ENCODE results near the gene LINC00237. TPM values are rescaled to one million over a fixed set of nuclear protein-coding genes. Genes with fewer than 3 reads are reported as not detected.
A peak's percentile ranks its signal among the peaks of the same experiment; 100 is the strongest.

LINC00237 gene
- total RNA-seq, 1 experiment from 2014 or later = not detected

DNA sequence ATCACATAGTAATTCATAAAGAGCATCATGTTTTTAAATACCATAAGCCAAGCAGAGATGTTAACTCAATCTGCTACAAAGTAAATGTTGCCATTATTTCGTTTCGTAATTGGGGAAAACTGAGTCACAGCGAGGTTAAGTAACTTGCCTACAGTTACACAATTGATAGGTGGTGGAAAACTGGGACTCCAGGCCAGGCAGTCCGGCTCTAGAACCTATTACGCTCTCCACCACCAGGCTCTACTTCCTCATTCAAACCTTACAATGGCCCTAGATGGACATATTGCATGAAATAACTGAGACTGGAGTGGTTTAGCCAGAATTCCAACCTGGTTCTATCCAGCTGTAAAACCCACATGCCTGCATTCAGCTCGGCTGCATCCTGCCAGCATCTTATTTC is 58.2 kb downstream of the LINC00237 start:
- BruUV-seq (replicated peaks) = no TSS peak
- Mint-ChIP-seq H3K4me1 (ENCODE audit: insufficient read depth, unreplicated experiment) (peaks cover 8% of the 10 kb centered on the region), H3K36me3 (ENCODE audit: insufficient read depth, unreplicated experiment) (no peaks in the 10 kb centered on the region), H3K4me3 (ENCODE audit: unreplicated experiment) (no peak overlapping the region), H3K27ac (ENCODE audit: low read depth, unreplicated experiment) (no peak overlapping the region), H3K27me3 (ENCODE audit: insufficient read depth, unreplicated experiment) (no peaks in the 10 kb centered on the region), H3K9me3 (ENCODE audit: unreplicated experiment) (no peaks in the 10 kb centered on the region)
- POLR2A ChIA-PET = interaction anchor here (1.2 kb wide), 1 partner anchor 16 kb away, joined by 3 read pairs; no protein-coding TSS in a partner anchor
- DNase-seq (ENCODE audit: unreplicated experiment) = peak; percentile 65
- CTCF ChIA-PET = interaction anchor here (0.6 to 1.3 kb wide), 8 partner anchors 13 to 187 kb away, joined by 3 to 5 read pairs (median 4); no protein-coding TSS in a partner anchor
- intact Hi-C loops (cut with micrococcal nuclease) = no loop called here
- TF ChIP-seq, protein P1, sequence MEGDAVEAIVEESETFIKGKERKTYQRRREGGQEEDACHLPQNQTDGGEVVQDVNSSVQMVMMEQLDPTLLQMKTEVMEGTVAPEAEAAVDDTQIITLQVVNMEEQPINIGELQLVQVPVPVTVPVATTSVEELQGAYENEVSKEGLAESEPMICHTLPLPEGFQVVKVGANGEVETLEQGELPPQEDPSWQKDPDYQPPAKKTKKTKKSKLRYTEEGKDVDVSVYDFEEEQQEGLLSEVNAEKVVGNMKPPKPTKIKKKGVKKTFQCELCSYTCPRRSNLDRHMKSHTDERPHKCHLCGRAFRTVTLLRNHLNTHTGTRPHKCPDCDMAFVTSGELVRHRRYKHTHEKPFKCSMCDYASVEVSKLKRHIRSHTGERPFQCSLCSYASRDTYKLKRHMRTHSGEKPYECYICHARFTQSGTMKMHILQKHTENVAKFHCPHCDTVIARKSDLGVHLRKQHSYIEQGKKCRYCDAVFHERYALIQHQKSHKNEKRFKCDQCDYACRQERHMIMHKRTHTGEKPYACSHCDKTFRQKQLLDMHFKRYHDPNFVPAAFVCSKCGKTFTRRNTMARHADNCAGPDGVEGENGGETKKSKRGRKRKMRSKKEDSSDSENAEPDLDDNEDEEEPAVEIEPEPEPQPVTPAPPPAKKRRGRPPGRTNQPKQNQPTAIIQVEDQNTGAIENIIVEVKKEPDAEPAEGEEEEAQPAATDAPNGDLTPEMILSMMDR (IDR thresholded peaks at IDR 0.05; ENCODE audit: unreplicated experiment) = no peak

DNA sequence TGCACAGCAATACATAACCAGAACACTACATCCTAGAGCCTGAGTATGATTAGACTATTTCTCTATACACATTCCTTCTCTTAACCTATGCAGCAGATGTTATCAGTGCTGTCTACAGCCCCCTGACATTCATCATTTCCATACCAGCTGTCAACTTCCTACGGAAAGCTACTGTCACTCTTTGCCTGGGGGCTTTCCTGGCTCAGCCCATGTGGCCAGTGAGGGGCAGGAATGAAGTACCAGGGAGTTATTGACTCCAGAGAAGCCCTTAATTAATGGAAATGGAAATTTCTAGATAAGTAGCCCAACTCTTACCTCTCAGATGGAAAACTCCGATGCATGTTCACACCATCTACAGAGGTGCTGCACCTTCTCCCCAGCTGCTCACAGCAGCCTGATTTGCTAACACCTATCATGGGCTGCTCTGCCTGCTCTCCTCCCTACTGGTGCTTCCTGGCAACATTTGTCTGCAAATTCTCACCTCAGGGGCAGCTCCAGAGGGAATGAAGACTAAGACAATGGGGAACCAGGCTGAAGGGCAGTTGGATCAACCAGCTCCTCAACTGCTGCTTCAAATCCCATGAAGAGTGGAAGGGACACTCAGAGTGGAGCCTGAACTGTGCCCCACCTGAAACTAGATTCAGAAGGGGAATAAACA is 59.6 kb downstream of the LINC00237 start:
- H3K27ac Mint-ChIP-seq (ENCODE audit: low read depth, unreplicated experiment) = no peak overlapping the region
- DNase-seq (ENCODE audit: unreplicated experiment) = no peak
- H3K4me3 Mint-ChIP-seq (ENCODE audit: unreplicated experiment) = no peak overlapping the region
- no TSS peak for BruUV-seq (replicated peaks)
- no peaks in the 10 kb centered on the region for H3K36me3 Mint-ChIP-seq (ENCODE audit: insufficient read depth, unreplicated experiment)
- CTCF ChIA-PET = interaction anchor here (0.5 to 2.2 kb wide), 12 partner anchors 11 to 188 kb away, joined by 3 to 8 read pairs (median 3); no protein-coding TSS in a partner anchor
- TF ChIP-seq, protein P1 (IDR thresholded peaks at IDR 0.05; ENCODE audit: unreplicated experiment) = no peak
- no peaks in the 10 kb centered on the region for H3K27me3 Mint-ChIP-seq (ENCODE audit: insufficient read depth, unreplicated experiment)
- intact Hi-C loops (cut with micrococcal nuclease) = no loop called here
- H3K4me1 Mint-ChIP-seq (ENCODE audit: insufficient read depth, unreplicated experiment) = peaks cover 6% of the 10 kb centered on the region
- H3K9me3 Mint-ChIP-seq (ENCODE audit: unreplicated experiment) = peaks cover 8% of the 10 kb centered on the region
- POLR2A ChIA-PET = no interaction called here

Other genes starting within 250 kb of the LINC00237 start
- gene KIZ, start 19.7 kb upstream of the LINC00237 start, total RNA-seq (2022) = 47.2 and 56.1 TPM in 2 replicates
- 60.8 and 67.8 TPM in 2 replicates for gene XRN2, start 197.0 kb upstream of the LINC00237 start, total RNA-seq (2022)